RWPE2 (cell line): ENCODE results near the gene CCDC24.
A peak's percentile ranks its signal among the peaks of the same experiment; 100 is the strongest.

Experiments
- ATAC-seq: fragments of 200-7000 bp; cut with Tn5 transposase; 3 replicates; pipeline ENCODE4 v1.9.1; 2021; ENCODE audit warnings: low read depth
- DNase-seq: peaks from one replicate; pipeline ENCODE4 v3.0.0-alpha.2; 2020; ENCODE audit warnings: low spot score
- H3K27ac ChIP-seq: fragments of 450-650 bp; 2 replicates; pipeline ENCODE4 v1.5.1; 2017; ENCODE audit warnings: mild to moderate bottlenecking; ENCODE audit not compliant: poor library complexity, severe bottlenecking
- H3K27me3 ChIP-seq: fragments of 250-450 bp; sonication (Bioruptor Pico); 2 replicates; pipeline ENCODE4 v1.5.1; 2021; ENCODE audit warnings: mild to moderate bottlenecking, moderate library complexity; ENCODE audit not compliant: insufficient read depth, poor library complexity, severe bottlenecking
- H3K36me3 ChIP-seq: fragments of 250-450 bp; sonication (Bioruptor Pico); 2 replicates; pipeline ENCODE4 v1.5.1; 2020; ENCODE audit warnings: low read depth, mild to moderate bottlenecking, moderate library complexity
- H3K4me1 ChIP-seq: fragments of 250-450 bp; sonication (Bioruptor Pico); 2 replicates; pipeline ENCODE4 v1.5.1; 2021; ENCODE audit warnings: mild to moderate bottlenecking, moderate library complexity; ENCODE audit not compliant: insufficient read depth, poor library complexity, severe bottlenecking
- H3K4me3 ChIP-seq: fragments of 250-450 bp; sonication (Bioruptor Pico); 2 replicates; pipeline ENCODE4 v1.5.1; 2021; ENCODE audit warnings: mild to moderate bottlenecking, moderate library complexity; ENCODE audit not compliant: severe bottlenecking
- H3K9me3 ChIP-seq: fragments of 250-450 bp; sonication (Bioruptor Pico); 2 replicates; pipeline ENCODE4 v1.5.1; 2021; ENCODE audit warnings: mild to moderate bottlenecking, moderate library complexity; ENCODE audit not compliant: severe bottlenecking
- TF ChIP-seq, protein P1 (sequence below): fragments of 450-650 bp; IDR thresholded peaks from one replicate; pipeline ENCODE4 v1.5.1; 2017; ENCODE audit warnings: mild to moderate bottlenecking, moderate library complexity; ENCODE audit not compliant: poor library complexity, severe bottlenecking

The CCDC24 gene

GRCh38 chr1:43971336-43971980 lies 19.9 kb upstream of the CCDC24 start:
- DNase-seq (no peak), ATAC-seq (no peak)
- Histone ChIP-seq H3K36me3 (peaks cover 8% of the 10 kb centered on the region), H3K27ac (no peak overlapping the region), H3K27me3 (no peaks in the 10 kb centered on the region), H3K9me3 (no peaks in the 10 kb centered on the region), H3K4me3 (no peak overlapping the region), H3K4me1 (no peaks in the 10 kb centered on the region)
- TF ChIP-seq, protein P1, sequence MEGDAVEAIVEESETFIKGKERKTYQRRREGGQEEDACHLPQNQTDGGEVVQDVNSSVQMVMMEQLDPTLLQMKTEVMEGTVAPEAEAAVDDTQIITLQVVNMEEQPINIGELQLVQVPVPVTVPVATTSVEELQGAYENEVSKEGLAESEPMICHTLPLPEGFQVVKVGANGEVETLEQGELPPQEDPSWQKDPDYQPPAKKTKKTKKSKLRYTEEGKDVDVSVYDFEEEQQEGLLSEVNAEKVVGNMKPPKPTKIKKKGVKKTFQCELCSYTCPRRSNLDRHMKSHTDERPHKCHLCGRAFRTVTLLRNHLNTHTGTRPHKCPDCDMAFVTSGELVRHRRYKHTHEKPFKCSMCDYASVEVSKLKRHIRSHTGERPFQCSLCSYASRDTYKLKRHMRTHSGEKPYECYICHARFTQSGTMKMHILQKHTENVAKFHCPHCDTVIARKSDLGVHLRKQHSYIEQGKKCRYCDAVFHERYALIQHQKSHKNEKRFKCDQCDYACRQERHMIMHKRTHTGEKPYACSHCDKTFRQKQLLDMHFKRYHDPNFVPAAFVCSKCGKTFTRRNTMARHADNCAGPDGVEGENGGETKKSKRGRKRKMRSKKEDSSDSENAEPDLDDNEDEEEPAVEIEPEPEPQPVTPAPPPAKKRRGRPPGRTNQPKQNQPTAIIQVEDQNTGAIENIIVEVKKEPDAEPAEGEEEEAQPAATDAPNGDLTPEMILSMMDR, result no peak

DNA sequence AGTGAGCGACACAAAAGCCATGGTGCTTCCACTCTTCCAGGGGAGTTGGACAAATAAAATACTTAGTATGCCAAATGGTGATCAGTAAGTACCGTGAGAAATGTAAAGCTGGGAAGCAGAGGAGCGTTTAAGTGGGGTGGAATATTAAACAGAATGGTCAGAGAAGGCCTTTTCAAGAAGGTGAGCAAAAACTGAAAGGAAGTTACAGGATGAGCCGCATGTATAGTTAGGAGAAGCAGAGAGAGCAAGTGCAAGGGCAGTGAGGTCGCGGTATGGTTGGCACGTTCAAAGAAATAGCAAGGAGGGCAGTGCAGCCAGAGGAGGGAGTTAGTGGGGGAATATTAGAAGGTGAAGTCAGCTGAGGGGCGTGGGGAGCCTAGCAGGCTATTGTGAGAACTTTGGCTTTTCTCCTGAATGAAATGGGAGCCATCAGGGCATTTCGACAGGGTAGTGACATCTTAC lies 17.4 kb upstream of the CCDC24 start:
- Histone ChIP-seq H3K4me1 (no peaks in the 10 kb centered on the region), H3K36me3 (peaks cover 21% of the 10 kb centered on the region), H3K27me3 (no peaks in the 10 kb centered on the region), H3K27ac (peak overlapping the region; percentile 63), H3K4me3 (peak overlapping the region; percentile 95), H3K9me3 (no peaks in the 10 kb centered on the region)
- DNase-seq (no peak), ATAC-seq (no peak)
- TF ChIP-seq, protein P1, result no peak

DNA sequence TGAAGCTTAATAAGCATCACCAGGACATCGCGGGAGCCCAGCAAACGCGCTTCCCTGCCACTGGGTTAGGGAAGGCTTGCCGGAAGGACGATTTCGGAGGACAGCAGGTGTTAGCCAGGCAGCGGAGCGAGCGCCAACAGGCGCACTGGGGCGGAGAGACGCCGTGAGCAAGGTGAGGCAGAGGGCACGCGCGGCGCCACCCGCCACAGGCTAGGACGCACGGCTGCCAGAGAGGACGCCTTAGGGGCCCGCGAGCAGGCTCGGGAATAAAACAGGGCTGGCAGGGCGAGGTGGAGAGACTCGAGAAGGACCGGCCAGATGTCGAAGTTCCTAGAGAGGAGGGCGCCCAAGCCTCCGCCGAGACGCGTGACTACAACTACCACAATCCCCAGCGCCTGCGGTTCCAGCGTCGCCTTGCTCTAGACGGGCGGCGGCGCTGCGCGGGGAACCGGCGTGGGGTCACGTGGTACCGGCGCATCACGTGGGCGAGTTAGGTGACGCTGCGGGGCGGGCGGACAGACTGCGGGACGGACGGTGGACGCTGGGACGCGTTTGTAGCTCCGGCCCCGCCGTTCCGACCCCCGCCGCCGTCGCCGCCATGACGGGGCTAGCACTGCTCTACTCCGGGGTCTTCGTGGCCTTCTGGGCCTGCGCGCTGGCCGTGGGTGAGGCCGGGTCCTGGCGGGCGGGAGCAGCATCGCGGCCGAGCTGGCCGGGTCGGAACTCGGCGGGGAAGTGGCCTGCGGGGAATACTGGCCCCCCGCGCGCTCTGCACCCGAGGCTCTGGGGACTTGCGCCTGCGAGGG lies 16.8 kb upstream of the CCDC24 start, which contains the start of gene ATP6V0B:
Gene ATP6V0B, plus strand, starts transcription at position 518 of the 806 bp plus-strand sequence. Its CDS starts 81 bp downstream, at position 599.
- Histone ChIP-seq H3K36me3 (peaks cover 21% of the 10 kb centered on the region), H3K4me3 (peak within 1 kb of the TSS; percentile 95), H3K27me3 (no peaks in the 10 kb centered on the region), H3K4me1 (no peaks in the 10 kb centered on the region), H3K9me3 (no peaks in the 10 kb centered on the region), H3K27ac (peak within 1 kb of the TSS; percentile 63)
- ATAC-seq (peak; percentile 73), DNase-seq (peak; percentile 96)
- TF ChIP-seq, protein P1, result peak; percentile 7

GRCh38 chr1:43975249-43975961 lies 16.0 kb upstream of the CCDC24 start:
- TF ChIP-seq, protein P1, result no peak
- H3K4me1 ChIP-seq, result no peaks in the 10 kb centered on the region
- H3K27me3 ChIP-seq, result no peaks in the 10 kb centered on the region
- peak overlapping the region; percentile 95 for H3K4me3 ChIP-seq
- H3K27ac ChIP-seq, result peak overlapping the region; percentile 63
- no peaks in the 10 kb centered on the region for H3K9me3 ChIP-seq
- DNase-seq (no peak), ATAC-seq (peak; percentile 1; the same call in 2 of the 3 replicates)
- H3K36me3 ChIP-seq, result peaks cover 21% of the 10 kb centered on the region
